ENCODE measurements around the gene EFTUD2. TPM values are rescaled to one million over a fixed set of nuclear protein-coding genes. Genes with fewer than 3 reads are reported as not detected.
A peak's percentile ranks its signal among the peaks of the same experiment; 100 is the strongest.

Gene EFTUD2
- total and polyA plus RNA-seq, 2 of the 4 experiments (the other 2 are of a cell fraction), result 72.5 to 126 TPM

DNA sequence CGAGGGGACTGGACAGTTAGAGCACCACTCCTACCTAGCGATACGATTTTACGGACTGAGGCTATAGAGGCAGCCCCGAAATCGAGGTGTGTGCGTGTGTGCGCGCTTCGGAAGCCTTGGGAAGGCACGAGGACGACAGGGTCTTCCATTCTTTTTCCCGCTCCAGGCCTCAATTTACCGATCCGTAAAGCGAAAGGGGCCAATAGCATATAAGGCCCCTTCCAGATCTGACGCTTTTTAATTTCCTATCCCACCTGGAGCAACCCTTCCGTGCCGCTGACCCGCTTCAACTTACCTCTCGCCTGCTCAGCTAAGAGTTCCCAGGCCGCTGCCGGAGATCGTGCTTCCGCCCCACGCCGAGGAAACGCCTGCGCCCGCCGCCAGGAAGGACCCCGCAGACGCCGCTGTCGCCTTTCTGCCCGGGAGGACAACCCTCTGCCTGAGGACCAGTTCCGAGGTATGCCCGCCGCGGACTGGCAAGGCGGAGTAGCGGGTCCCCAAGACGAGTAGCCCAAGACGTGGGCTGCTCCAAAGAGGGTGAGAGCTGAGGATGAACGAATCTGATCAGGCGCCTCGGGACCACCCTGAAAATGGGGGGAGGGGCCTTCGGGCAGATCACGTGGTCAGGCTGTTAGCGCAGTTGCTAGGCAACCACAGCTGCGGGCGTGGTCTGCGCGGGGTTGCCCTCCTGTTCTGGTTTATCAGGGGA lies at the start of gene EFTUD2 (continued):
- TF ChIP-seq RCOR1 (IDR thresholded peaks at IDR 0.05; ENCODE audit: insufficient replicate concordance, low read length) (no peak), BHLHE40 (IDR thresholded peaks at IDR 0.05; ENCODE audit: low read depth, low read length) (peak; percentile 58), FOS (IDR thresholded peaks at IDR 0.05; ENCODE audit: low read depth, low read length) (peak; percentile 41; the same call in 1 of the 2 replicates), SMC3 (IDR thresholded peaks at IDR 0.05; ENCODE audit: low read depth, low read length) (no peak)

DNA sequence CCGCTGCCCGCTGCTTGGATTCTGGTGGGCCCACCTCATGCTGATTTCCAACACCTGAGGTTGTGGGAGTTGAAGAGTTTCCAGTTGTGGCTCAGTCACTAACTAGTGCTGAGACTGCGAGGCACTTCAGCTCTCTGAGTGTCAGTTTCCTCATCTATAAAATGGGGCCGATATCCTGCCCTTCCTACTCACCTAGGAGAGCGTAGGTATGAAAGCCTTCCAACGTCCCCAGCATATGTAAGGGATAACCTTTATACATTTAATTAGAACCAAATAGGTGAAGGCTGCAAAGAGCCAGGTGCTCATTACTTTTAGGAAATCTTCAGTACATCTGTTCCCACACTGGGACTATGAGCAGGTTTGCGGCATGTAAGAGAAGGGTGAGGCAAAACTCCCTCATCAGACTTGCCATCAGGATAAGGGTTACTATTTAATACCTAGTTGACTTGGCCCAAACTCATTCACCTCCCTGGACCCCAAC lies 49.1 kb upstream of the EFTUD2 start:
- peak overlapping the region; percentile 84 for H3K27ac ChIP-seq (ENCODE audit: insufficient read depth, low read length)
- no peak for ATAC-seq (ENCODE audit: low read depth)
- no CpG with 5 or more reads among the region's 7 CpGs for WGBS, 2 experiments (ENCODE audit: extremely low coverage in 2 of 2, insufficient read length in 1 of 2)

More for the DNA sequence above, 49.1 kb upstream of the EFTUD2 start:
- H2BK120ac ChIP-seq (ENCODE audit: low read depth, low read length), result peak overlapping the region; percentile 57
- intact Hi-C loops (cut with micrococcal nuclease) (no loop called here), dilution Hi-C loops (cut with HindIII; ENCODE audit: low sequenced_read_pairs, unreplicated experiment) (no loop called here), in situ Hi-C loops (cut with MboI; ENCODE audit: low sequenced_read_pairs) (no loop called here)
- BruUV-seq (replicated peaks), result no TSS peak
- no peak overlapping the region for H3K18ac ChIP-seq (ENCODE audit: low read depth, low read length)
- H3K9me3 ChIP-seq (ENCODE audit: control insufficient read depth, insufficient read depth, low read length), result no peaks in the 10 kb centered on the region
- peak overlapping the region; percentile 86 for H3K9ac ChIP-seq (ENCODE audit: low read depth, low read length)
- ChIA-PET CTCF (no interaction called here), POLR2A (ENCODE audit: unreplicated experiment) (no interaction called here)
- peak overlapping the region; percentile 82 for H3K4me2 ChIP-seq (ENCODE audit: low read depth, low read length)
- H4K20me1 ChIP-seq (ENCODE audit: insufficient read depth, low read length), result no peaks in the 10 kb centered on the region
- H3K56ac ChIP-seq (ENCODE audit: extremely low read depth, insufficient read depth, low read length), result peak overlapping the region; percentile 90; the same call in 1 of the 2 replicates
- H2AFZ ChIP-seq (replicated peaks; ENCODE audit: low read length, poor library complexity), result peak overlapping the region; percentile 93
- peak overlapping the region; percentile 96 for H3K14ac ChIP-seq (replicated peaks; ENCODE audit: low read depth, low read length)
- H4K8ac ChIP-seq (ENCODE audit: low read depth in 2 of 2, low read length in 2 of 2), result peak overlapping the region; percentile 98 to 99
- peaks cover 5 to 21% of the 10 kb centered on the region in 2 experiments; a peak in 2 of 4 replicates for H3K79me1 ChIP-seq (ENCODE audit: low read depth in 1 of 2, low read length in 2 of 2)
- no peaks in the 10 kb centered on the region for H3K27me3 ChIP-seq (ENCODE audit: control insufficient read depth, insufficient read depth, low read length)
- peak overlapping the region; percentile 90; the same call in 1 of the 2 replicates for H4K91ac ChIP-seq (ENCODE audit: insufficient read depth, low read depth, low read length)
- peak overlapping the region; percentile 60 for H3K4me3 ChIP-seq (ENCODE audit: insufficient read depth, low read depth, low read length)
- peak overlapping the region; percentile 57; the same call in 1 of the 3 replicates for H2BK15ac ChIP-seq (ENCODE audit: low read depth, low read length)
- no peak overlapping the region for H2BK20ac ChIP-seq (ENCODE audit: low read depth, low read length)
- H3K36me3 ChIP-seq (ENCODE audit: control insufficient read depth, insufficient read depth, low read length), result no peaks in the 10 kb centered on the region
- DNase-seq, result no peak
- H2AK9ac ChIP-seq (replicated peaks; ENCODE audit: low read depth, low read length, poor library complexity), result peak overlapping the region; percentile 98
- no peak for TF ChIP-seq RCOR1 (IDR thresholded peaks at IDR 0.05; ENCODE audit: insufficient replicate concordance, low read length)
- TF ChIP-seq BHLHE40 (IDR thresholded peaks at IDR 0.05; ENCODE audit: low read depth, low read length), result no peak
- TF ChIP-seq, protein P1, sequence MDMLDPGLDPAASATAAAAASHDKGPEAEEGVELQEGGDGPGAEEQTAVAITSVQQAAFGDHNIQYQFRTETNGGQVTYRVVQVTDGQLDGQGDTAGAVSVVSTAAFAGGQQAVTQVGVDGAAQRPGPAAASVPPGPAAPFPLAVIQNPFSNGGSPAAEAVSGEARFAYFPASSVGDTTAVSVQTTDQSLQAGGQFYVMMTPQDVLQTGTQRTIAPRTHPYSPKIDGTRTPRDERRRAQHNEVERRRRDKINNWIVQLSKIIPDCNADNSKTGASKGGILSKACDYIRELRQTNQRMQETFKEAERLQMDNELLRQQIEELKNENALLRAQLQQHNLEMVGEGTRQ (IDR thresholded peaks at IDR 0.05; ENCODE audit: low read depth, low read length), result no peak
- no peak for TF ChIP-seq CHD1 (IDR thresholded peaks at IDR 0.05; ENCODE audit: low read depth, low read length)
- no peak for TF ChIP-seq MAFK (IDR thresholded peaks at IDR 0.05; ENCODE audit: low read depth, low read length)
- no peak for TF ChIP-seq FOS (IDR thresholded peaks at IDR 0.05; ENCODE audit: low read depth, low read length)
- H3K23ac ChIP-seq (ENCODE audit: low read depth, low read length), result peak overlapping the region; percentile 96; the same call in 1 of the 2 replicates
- peak overlapping the region; percentile 82 for H2BK5ac ChIP-seq (ENCODE audit: low read depth, low read length, poor library complexity, severe bottlenecking)
- H3K4me1 ChIP-seq (ENCODE audit: control insufficient read depth, insufficient read depth, low read length), result peaks cover 2% of the 10 kb centered on the region; the same call in 1 of the 2 replicates
- no peaks in the 10 kb centered on the region; the same call in 1 of the 2 replicates for H3K9me1 ChIP-seq (ENCODE audit: insufficient read depth, low read length)
- H2AK5ac ChIP-seq (ENCODE audit: low read depth, low read length), result peak overlapping the region; percentile 96
- H4K5ac ChIP-seq (ENCODE audit: low read depth, low read length), result peak overlapping the region; percentile 92
- peak overlapping the region; percentile 90 for H3K4ac ChIP-seq (ENCODE audit: low read depth, low read length)

Data from IMR-90 (cell line).